PC-9 (cell line): Measurements from ENCODE around the gene MAN1A2. TPM values are rescaled to one million over a fixed set of nuclear protein-coding genes. Genes with fewer than 3 reads are reported as not detected.
A peak's percentile ranks its signal among the peaks of the same experiment; 100 is the strongest.

ENCODE experiments used
- BruUV-seq: library from RNA; stranded (reverse); fragments of 400-500 nt; replicated peaks from 2 replicates; lab custom pipeline; 2021; lab: Mats Ljungman, UMichigan
- CTCF ChIA-PET: fragments of 300-600 bp; sonication (Branson Sonifier 250); formaldehyde crosslinking; loops from one replicate; lab custom pipeline; 2022; ENCODE audit warnings: antibody characterized with exemption; lab: Charles Lee
- POLR2A ChIA-PET: fragments of 300-600 bp; sonication (Branson Sonifier 250); formaldehyde crosslinking; loops from one replicate; lab custom pipeline; 2022; ENCODE audit warnings: antibody characterized with exemption; ENCODE audit not compliant: unreplicated experiment; lab: Charles Lee
- DNase-seq, 2 experiments: peaks; one replicate each; pipeline versions ENCODE4 v3.0.0 to v3.0.0-alpha.2; 2015 to 2022; ENCODE audit warnings: mixed read lengths in 1 of 2
- H2AFZ ChIP-seq: fragments of 200-600 bp; sonication (generic); 2 replicates; pipeline ENCODE4 v1.8.1; 2017; ENCODE audit warnings: antibody characterized with exemption
- H3F3A ChIP-seq: fragments of 200-600 bp; sonication (generic); 2 replicates; pipeline ENCODE4 v1.8.1; 2017; ENCODE audit warnings: antibody characterized with exemption, mild to moderate bottlenecking, low read depth; ENCODE audit not compliant: insufficient read depth
- H3K27ac ChIP-seq: fragments of 200-600 bp; sonication (generic); 2 replicates; pipeline ENCODE4 v1.6.1; 2016; ENCODE audit warnings: mixed run types
- H3K27me3 ChIP-seq: fragments of 200-600 bp; sonication (generic); 2 replicates; pipeline ENCODE4 v1.6.1; 2016; ENCODE audit warnings: low read depth, mixed run types; ENCODE audit not compliant: insufficient read depth
- H3K36me3 ChIP-seq: fragments of 200-600 bp; sonication (generic); 2 replicates; pipeline ENCODE4 v1.6.1; 2016; ENCODE audit warnings: low read depth, mixed run types
- H3K4me1 ChIP-seq: fragments of 200-600 bp; sonication (generic); replicated peaks from 2 replicates; pipeline ENCODE4 v1.6.1; 2016; ENCODE audit warnings: mixed run types; ENCODE audit not compliant: insufficient read depth
- H3K4me2 ChIP-seq: fragments of 200-600 bp; sonication (generic); 2 replicates; pipeline ENCODE4 v1.6.1; 2017; ENCODE audit warnings: mixed run types
- H3K4me3 ChIP-seq: fragments of 200-600 bp; sonication (generic); 2 replicates; pipeline ENCODE4 v1.6.1; 2016; ENCODE audit warnings: mixed run types
- H3K79me2 ChIP-seq: fragments of 200-600 bp; sonication (generic); 2 replicates; pipeline ENCODE4 v1.6.1; 2017; ENCODE audit warnings: low read depth, mixed run types
- H3K9me2 ChIP-seq: fragments of 200-600 bp; sonication (generic); 2 replicates; pipeline ENCODE4 v1.8.1; 2017; ENCODE audit warnings: mild to moderate bottlenecking; ENCODE audit not compliant: insufficient read depth
- H3K9me3 ChIP-seq: fragments of 200-600 bp; sonication (generic); 2 replicates; pipeline ENCODE4 v1.8.1; 2016; ENCODE audit warnings: low read depth; ENCODE audit not compliant: insufficient read depth
- H4K20me1 ChIP-seq: fragments of 200-600 bp; sonication (generic); 2 replicates; pipeline ENCODE4 v1.8.1; 2017; ENCODE audit not compliant: insufficient read depth
- EZH2 ChIP-seq: fragments of 200-600 bp; sonication (generic); IDR thresholded peaks from 2 replicates; pipeline ENCODE4 v1.8.0; 2017; ENCODE audit warnings: antibody characterized with exemption, low read depth
- intact Hi-C: fragments of 100-400 bp; cut with micrococcal nuclease; formaldehyde crosslinking; loops from one replicate; pipeline ENCODE4 v1.10.0; 2022; ENCODE audit not compliant: unreplicated experiment
- total RNA-seq: library from RNA; stranded (reverse); gene quantifications from 2 replicates; pipeline ENCODE4 v1.2.3, GENCODE V29; 2021
- TF ChIP-seq, protein P1 (sequence below): fragments of 200-600 bp; sonication (generic); conservative IDR thresholded peaks from 2 replicates; pipeline ENCODE4 v1.6.1; 2017; ENCODE audit warnings: mixed run types, antibody characterized with exemption, mild to moderate bottlenecking, moderate library complexity

The MAN1A2 gene
- total RNA-seq, 1 experiment from 2014 or later = 50.3 TPM

DNA sequence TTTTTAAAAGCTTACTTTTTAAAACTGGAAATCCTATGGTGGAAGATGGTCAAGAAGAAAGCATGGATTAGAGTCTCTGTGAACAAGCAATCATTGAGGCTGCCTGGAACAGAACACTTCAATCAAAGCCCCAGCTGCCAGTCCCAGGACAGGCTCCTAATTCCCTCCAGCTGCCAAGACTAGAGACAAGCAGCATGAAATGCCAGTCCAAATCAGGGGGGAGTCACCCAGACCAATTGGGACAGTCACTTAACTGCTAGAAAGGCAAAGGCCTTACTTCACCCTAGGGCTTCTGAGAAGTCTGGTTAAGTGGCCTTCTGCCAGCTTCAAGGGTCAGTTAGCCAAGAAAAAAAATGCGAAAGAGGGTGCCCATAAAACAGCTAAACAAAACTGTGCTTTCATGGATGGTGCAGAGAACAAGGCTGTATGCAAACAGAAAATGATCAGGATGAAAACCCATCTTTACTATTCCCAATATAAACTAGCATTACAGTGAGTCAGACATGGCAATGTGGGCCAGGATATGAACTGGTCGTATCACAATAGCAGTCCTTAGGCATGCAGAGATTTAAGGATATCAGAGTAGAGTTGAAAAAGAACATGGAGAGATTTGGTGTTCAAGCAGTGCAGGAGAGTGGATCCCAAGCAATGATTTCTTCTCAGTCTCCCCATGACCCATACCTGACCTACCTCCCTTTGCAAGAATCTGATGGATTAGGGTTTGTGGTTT lies 31.0 kb upstream of the MAN1A2 start:
- no peak overlapping the region for H3K27ac ChIP-seq
- TF ChIP-seq, protein P1, sequence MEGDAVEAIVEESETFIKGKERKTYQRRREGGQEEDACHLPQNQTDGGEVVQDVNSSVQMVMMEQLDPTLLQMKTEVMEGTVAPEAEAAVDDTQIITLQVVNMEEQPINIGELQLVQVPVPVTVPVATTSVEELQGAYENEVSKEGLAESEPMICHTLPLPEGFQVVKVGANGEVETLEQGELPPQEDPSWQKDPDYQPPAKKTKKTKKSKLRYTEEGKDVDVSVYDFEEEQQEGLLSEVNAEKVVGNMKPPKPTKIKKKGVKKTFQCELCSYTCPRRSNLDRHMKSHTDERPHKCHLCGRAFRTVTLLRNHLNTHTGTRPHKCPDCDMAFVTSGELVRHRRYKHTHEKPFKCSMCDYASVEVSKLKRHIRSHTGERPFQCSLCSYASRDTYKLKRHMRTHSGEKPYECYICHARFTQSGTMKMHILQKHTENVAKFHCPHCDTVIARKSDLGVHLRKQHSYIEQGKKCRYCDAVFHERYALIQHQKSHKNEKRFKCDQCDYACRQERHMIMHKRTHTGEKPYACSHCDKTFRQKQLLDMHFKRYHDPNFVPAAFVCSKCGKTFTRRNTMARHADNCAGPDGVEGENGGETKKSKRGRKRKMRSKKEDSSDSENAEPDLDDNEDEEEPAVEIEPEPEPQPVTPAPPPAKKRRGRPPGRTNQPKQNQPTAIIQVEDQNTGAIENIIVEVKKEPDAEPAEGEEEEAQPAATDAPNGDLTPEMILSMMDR = no peak
- TF ChIP-seq EZH2 = no peak
- H4K20me1 ChIP-seq = no peaks in the 10 kb centered on the region
- H3K36me3 ChIP-seq = no peaks in the 10 kb centered on the region
- H2AFZ ChIP-seq = no peak overlapping the region
- ChIA-PET POLR2A (no interaction called here), CTCF (no interaction called here)
- H3K79me2 ChIP-seq = no peaks in the 10 kb centered on the region
- no peaks in the 10 kb centered on the region for H3K27me3 ChIP-seq
- no peaks in the 10 kb centered on the region for H3K9me3 ChIP-seq
- H3K4me2 ChIP-seq = no peak overlapping the region
- peaks cover 10% of the 10 kb centered on the region; the same call in 1 of the 2 replicates for H3K4me1 ChIP-seq
- no peaks in the 10 kb centered on the region for H3K9me2 ChIP-seq
- intact Hi-C loops = no loop called here
- no peak overlapping the region for H3K4me3 ChIP-seq
- no peaks in the 10 kb centered on the region for H3F3A ChIP-seq
- no TSS peak for BruUV-seq
- DNase-seq = no peak

DNA sequence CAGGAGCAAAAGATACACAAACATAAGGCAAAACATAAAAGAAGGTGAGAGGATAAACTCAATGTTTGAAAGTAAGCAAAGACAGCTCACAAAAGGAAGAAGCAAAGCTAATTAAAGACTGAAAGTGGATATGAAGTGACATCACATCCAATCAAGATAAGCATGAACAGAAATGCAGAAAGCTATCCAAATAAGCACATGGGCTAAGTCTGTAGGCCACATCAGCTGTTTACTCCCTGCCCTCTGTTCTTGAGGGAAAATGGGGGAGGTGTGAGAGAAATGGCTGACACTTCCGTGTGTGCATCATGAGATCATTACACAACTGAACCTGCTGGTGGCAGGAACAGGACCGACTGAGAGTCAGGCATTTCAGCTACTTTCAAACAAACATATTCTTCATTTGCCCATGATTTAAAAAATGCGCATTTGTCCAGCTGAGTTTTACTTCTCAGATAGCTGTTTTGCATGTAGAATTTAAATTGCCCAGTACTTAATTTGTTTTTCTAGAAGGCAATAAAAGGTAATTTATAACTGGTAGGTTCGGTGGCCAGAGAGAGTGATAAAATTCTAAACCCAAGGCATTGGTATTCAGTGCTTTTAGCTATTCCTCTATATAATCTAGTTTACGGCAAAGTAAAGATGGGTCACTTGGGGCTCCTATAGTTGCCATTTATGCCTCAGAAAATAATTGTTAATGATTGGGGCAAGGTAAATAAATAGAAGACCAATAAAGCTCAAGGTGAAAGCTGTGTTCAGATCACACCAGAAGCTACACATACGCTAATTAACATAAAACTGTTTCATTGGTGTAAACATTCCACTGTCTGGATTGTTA lies 27.2 kb upstream of the MAN1A2 start:
- TF ChIP-seq, protein P1 = no peak
- no peak for TF ChIP-seq EZH2
- Histone ChIP-seq H3K9me2 (no peaks in the 10 kb centered on the region), H3K4me2 (peak overlapping the region; percentile 17), H3K9me3 (no peaks in the 10 kb centered on the region), H2AFZ (peak overlapping the region; percentile 49), H3K36me3 (no peaks in the 10 kb centered on the region), H3F3A (no peaks in the 10 kb centered on the region), H3K4me1 (peaks cover 10% of the 10 kb centered on the region; the same call in 1 of the 2 replicates), H3K27ac (no peak overlapping the region), H3K27me3 (no peaks in the 10 kb centered on the region), H4K20me1 (no peaks in the 10 kb centered on the region), H3K4me3 (no peak overlapping the region), H3K79me2 (no peaks in the 10 kb centered on the region)
- CTCF ChIA-PET = no interaction called here
- BruUV-seq = no TSS peak
- peak; percentile 20 to 75 for DNase-seq
- POLR2A ChIA-PET = no interaction called here
- intact Hi-C loops = no loop called here

DNA sequence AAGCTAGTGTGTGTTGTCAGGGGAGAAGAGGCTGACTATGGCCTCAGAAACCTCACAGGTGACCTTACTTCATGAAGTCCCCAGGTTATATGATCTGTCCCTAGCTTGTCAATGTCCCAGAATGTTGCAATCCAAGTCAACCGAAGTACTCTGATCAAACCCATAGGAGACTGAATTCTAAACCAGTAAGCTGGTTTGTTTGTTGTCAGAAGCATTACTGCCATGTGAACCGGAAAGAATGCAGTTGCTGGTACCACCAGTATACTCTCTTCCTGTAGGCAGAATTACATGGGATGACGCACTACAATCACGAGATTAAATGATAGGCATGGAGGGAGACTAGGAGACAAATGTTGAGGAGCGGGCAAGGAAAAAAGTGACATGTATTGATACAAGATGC lies 26.1 kb upstream of the MAN1A2 start:
- Histone ChIP-seq H2AFZ (no peak overlapping the region), H3K4me2 (no peak overlapping the region), H3K4me3 (no peak overlapping the region), H3K4me1 (peaks cover 10% of the 10 kb centered on the region; the same call in 1 of the 2 replicates), H4K20me1 (no peaks in the 10 kb centered on the region), H3K27ac (no peak overlapping the region), H3K9me3 (no peaks in the 10 kb centered on the region), H3K9me2 (no peaks in the 10 kb centered on the region), H3F3A (no peaks in the 10 kb centered on the region), H3K36me3 (no peaks in the 10 kb centered on the region), H3K27me3 (no peaks in the 10 kb centered on the region), H3K79me2 (no peaks in the 10 kb centered on the region)
- no peak for DNase-seq
- CTCF ChIA-PET = no interaction called here
- no peak for TF ChIP-seq EZH2
- TF ChIP-seq, protein P1 = no peak
- no TSS peak for BruUV-seq
- intact Hi-C loops = no loop called here
- POLR2A ChIA-PET = interaction anchor here (0.6 kb wide), 1 partner anchor 194 kb away, joined by 3 read pairs; no protein-coding TSS in a partner anchor
